Stimulated activated CD4-positive, alpha-beta T cell treated with anti-CD3 and anti-CD28 coated beads, Interleukin-2, amount 100 ng/mL, for 4 hours (primary cell): ENCODE data around the gene LSM2.

ENCODE experiments used
- DNase-seq: peaks from one replicate; pipeline ENCODE4 v3.0.0-alpha.2; 2020; ENCODE audit warnings: low read depth

The LSM2 gene

DNA sequence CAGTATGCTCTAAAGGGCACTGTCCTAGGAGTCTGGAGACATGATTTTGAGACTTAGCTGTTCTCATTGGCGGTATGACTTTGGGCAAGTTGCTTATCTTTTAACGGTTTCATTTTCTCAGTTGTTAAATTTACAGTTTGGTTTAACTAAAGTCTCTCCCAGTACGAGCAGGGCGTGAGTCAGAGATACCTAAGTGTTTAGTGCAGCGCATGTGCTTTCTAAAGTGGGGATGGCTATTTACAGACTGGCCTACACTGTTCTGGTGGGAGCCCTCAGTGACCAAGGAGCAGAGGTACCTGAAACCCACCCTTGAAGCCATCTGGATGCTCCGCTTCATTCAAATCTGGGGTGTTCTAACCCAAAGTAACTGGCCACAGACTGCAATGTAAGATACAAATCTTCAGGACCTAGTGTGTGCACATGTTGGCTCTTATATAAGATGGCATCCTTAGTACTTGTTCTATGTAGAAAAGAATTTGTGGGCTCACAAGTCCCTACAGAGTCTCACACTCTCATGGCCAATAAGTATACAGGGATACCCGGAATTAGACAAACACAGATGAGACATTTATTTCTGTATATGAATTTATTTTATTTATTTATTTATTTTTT, 56.2 kb downstream of the LSM2 start:
- no peak for DNase-seq

DNA sequence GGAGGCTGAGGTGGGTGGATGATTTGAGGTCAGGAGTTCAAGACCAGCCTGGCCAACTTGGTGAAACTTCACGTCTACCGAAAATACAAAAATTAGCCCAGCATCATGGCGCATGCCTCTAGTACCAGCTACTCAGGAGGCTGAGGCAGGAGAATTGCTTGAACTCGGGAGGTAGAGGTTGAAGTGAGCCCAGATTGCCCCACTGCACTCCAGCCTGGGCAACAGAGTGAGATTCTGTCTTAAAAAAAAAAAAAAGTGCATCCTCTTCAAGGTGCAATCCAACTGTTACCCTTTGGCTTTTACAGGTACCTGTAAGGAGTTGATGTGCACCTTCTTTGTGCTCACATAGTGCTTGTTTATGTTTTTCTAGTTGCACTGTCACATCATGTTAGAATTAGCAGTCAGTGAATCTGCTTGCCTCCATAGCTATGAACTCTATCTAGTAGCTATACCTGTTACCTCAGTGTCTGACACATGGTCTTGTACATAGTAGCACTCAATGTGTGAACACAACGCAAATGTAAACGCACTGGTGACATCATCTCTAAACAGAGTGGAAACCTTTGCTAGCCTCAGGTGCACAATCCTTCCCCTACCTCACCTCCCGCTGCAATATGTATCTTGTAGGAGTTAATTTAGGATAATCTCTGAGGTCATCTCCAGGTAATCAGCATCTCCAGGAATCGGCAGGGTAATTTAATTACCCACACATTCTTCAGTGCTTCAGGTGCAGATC, 57.3 kb downstream of the LSM2 start:
- no peak for DNase-seq
